H1 (cell line): ENCODE measurements around the gene LYL1. TPM values are rescaled to one million over a fixed set of nuclear protein-coding genes. Genes with fewer than 3 reads are reported as not detected.

ENCODE experiments used
- CTCF ChIA-PET: fragments of 300-600 bp; sonication (Branson Sonifier 250); formaldehyde crosslinking; loops from one replicate; lab custom pipeline; 2021; ENCODE audit not compliant: partially characterized antibody; lab: Charles Lee
- POLR2A ChIA-PET: fragments of 300-600 bp; sonication (Branson Sonifier 250); formaldehyde crosslinking; loops from one replicate; lab custom pipeline; 2021; ENCODE audit warnings: inconsistent platforms; ENCODE audit not compliant: partially characterized antibody; lab: Charles Lee
- DNase-seq, 2 experiments: peaks; one replicate each; pipeline versions ENCODE4 v3.0.0 to v3.0.0-alpha.2; 2010 to 2022; ENCODE audit warnings: low spot score in 2 of 2, low read depth in 1 of 2, mixed read lengths in 1 of 2
- FAIRE-seq: peaks from 2 replicates; lab custom pipeline; 2011; peaks lifted over from hg19 to GRCh38; lab: Jason Lieb, UNC
- H2AFZ ChIP-seq: 2 replicates; pipeline ENCODE4 v1.8.1; 2012; ENCODE audit warnings: low read length, inconsistent platforms
- H2AK5ac ChIP-seq: 2 replicates; pipeline ENCODE4 v1.6.1; 2013; ENCODE audit warnings: low read depth, low read length
- H2BK120ac ChIP-seq: replicated peaks from 2 replicates; pipeline ENCODE3; 2013; ENCODE audit warnings: low read depth, low read length, inconsistent platforms
- H2BK12ac ChIP-seq: 2 replicates; pipeline ENCODE4 v1.6.1; 2013; ENCODE audit warnings: low read depth, low read length
- H2BK15ac ChIP-seq: 2 replicates; pipeline ENCODE4 v1.6.1; 2013; ENCODE audit warnings: low read length
- H2BK20ac ChIP-seq: 2 replicates; pipeline ENCODE4 v1.6.1; 2013; ENCODE audit warnings: low read length
- H2BK5ac ChIP-seq: 2 replicates; pipeline ENCODE4 v1.6.1; 2013; ENCODE audit warnings: low read depth, low read length
- H3K14ac ChIP-seq: 2 replicates; pipeline ENCODE4 v1.6.1; 2013; ENCODE audit warnings: inconsistent platforms; ENCODE audit not compliant: insufficient read length
- H3K18ac ChIP-seq: 2 replicates; pipeline ENCODE4 v1.6.1; 2013; ENCODE audit warnings: low read length; ENCODE audit errors: extremely low read depth
- H3K23ac ChIP-seq: 2 replicates; pipeline ENCODE4 v1.6.1; 2013; ENCODE audit warnings: inconsistent platforms; ENCODE audit not compliant: insufficient read length
- H3K23me2 ChIP-seq: 2 replicates; pipeline ENCODE4 v1.6.1; 2013; ENCODE audit warnings: low read depth, low read length
- H3K27ac ChIP-seq: 2 replicates; pipeline ENCODE4 v1.6.1; 2011; ENCODE audit warnings: low read depth, low read length, inconsistent platforms
- H3K27me3 ChIP-seq, 4 experiments: replicated peaks in 1 of 4; 1 replicate in 1 of 4; 2 replicates in 3 of 4; pipeline versions ENCODE4 v1.6.1 to v1.8.1; 2011 to 2013; ENCODE audit warnings: low read length in 3 of 4, mild to moderate bottlenecking in 3 of 4, inconsistent platforms in 2 of 4, mixed read lengths in 2 of 4, moderate library complexity in 1 of 4; ENCODE audit not compliant: control insufficient read depth in 3 of 4, insufficient read depth in 3 of 4; ENCODE audit errors: extremely low read depth in 1 of 4
- H3K36me3 ChIP-seq, 4 experiments: 2 replicates each; pipeline versions ENCODE4 v1.6.1 to v1.8.1; 2011 to 2013; ENCODE audit warnings: mild to moderate bottlenecking in 4 of 4, low read length in 3 of 4, moderate library complexity in 2 of 4, control low read depth in 1 of 4, inconsistent platforms in 1 of 4; ENCODE audit not compliant: insufficient read depth in 4 of 4, control insufficient read depth in 2 of 4
- H3K4ac ChIP-seq: replicated peaks from 2 replicates; pipeline ENCODE3; 2013; ENCODE audit warnings: low read length, low read depth, mixed read lengths, inconsistent platforms; ENCODE audit not compliant: insufficient read length
- H3K4me1 ChIP-seq, 4 experiments: replicated peaks in 1 of 4; 1 replicate in 1 of 4; 2 replicates in 3 of 4; pipeline versions ENCODE4 v1.6.1 to v1.8.1; 2011 to 2013; ENCODE audit warnings: low read length in 3 of 4, inconsistent platforms in 2 of 4, mixed read lengths in 1 of 4; ENCODE audit not compliant: insufficient read depth in 4 of 4, control insufficient read depth in 3 of 4
- H3K4me2 ChIP-seq, 2 experiments: 2 replicates each; pipeline versions ENCODE4 v1.6.1 to v1.8.1; 2011 to 2013; ENCODE audit warnings: low read depth in 2 of 2, low read length in 2 of 2, control low read depth in 1 of 2, inconsistent platforms in 1 of 2, mild to moderate bottlenecking in 1 of 2; ENCODE audit not compliant: insufficient read depth in 1 of 2
- H3K4me3 ChIP-seq, 4 experiments: fragments of 200-600, 300-600 bp in 1 of 4; sonication (generic), shearing (Covaris generic), sonication (Bioruptor Twin) in 1 of 4; 2 replicates each; pipeline versions ENCODE4 v1.5.1 to v1.8.1; 2011 to 2016; ENCODE audit warnings: low read length in 4 of 4, low read depth in 3 of 4, control low read depth in 2 of 4, inconsistent platforms in 2 of 4, mild to moderate bottlenecking in 2 of 4, mixed read lengths in 1 of 4, moderate library complexity in 1 of 4; ENCODE audit not compliant: insufficient read depth in 2 of 4; ENCODE audit errors: extremely low read depth in 1 of 4
- H3K56ac ChIP-seq: replicated peaks from 2 replicates; pipeline ENCODE3; 2013; ENCODE audit warnings: low read depth, mild to moderate bottlenecking, mixed read lengths, low read length, inconsistent platforms; ENCODE audit not compliant: insufficient read length
- H3K79me1 ChIP-seq: 2 replicates; pipeline ENCODE4 v1.6.1; 2013; ENCODE audit warnings: low read depth, low read length, control low read depth
- H3K79me2 ChIP-seq, 2 experiments: 2 replicates each; pipeline versions ENCODE4 v1.6.1 to v1.8.1; 2012 to 2013; ENCODE audit warnings: low read length in 2 of 2, mild to moderate bottlenecking in 2 of 2, inconsistent platforms in 1 of 2; ENCODE audit not compliant: insufficient read depth in 2 of 2, control insufficient read depth in 1 of 2
- H3K9ac ChIP-seq, 4 experiments: replicated peaks in 1 of 4; 1 replicate in 1 of 4; 2 replicates in 3 of 4; pipeline versions ENCODE4 v1.6.1 to v1.8.1; 2011 to 2013; ENCODE audit warnings: low read depth in 3 of 4, low read length in 3 of 4, control low read depth in 2 of 4, mild to moderate bottlenecking in 2 of 4, moderate library complexity in 2 of 4, inconsistent platforms in 1 of 4; ENCODE audit errors: extremely low read depth in 1 of 4
- H3K9me3 ChIP-seq, 2 experiments: 2 replicates each; pipeline versions ENCODE4 v1.6.1 to v1.8.1; 2012 to 2013; ENCODE audit warnings: mild to moderate bottlenecking in 2 of 2, moderate library complexity in 2 of 2, control low read depth in 1 of 2, inconsistent platforms in 1 of 2, low read depth in 1 of 2, low read length in 1 of 2, mixed read lengths in 1 of 2; ENCODE audit not compliant: insufficient read depth in 2 of 2
- H4K20me1 ChIP-seq, 2 experiments: replicated peaks in 1 of 2; 2 replicates each; pipeline versions ENCODE3 to v1.8.1; 2011 to 2013; ENCODE audit warnings: inconsistent platforms in 2 of 2, low read length in 2 of 2, mild to moderate bottlenecking in 1 of 2; ENCODE audit not compliant: insufficient read depth in 2 of 2, control insufficient read depth in 1 of 2
- H4K5ac ChIP-seq: 2 replicates; pipeline ENCODE4 v1.6.1; 2013; ENCODE audit warnings: low read length, low read depth, mixed read lengths, inconsistent platforms; ENCODE audit not compliant: insufficient read length
- H4K8ac ChIP-seq: 2 replicates; pipeline ENCODE4 v1.8.0; 2013; ENCODE audit warnings: mild to moderate bottlenecking, moderate library complexity, low read length, inconsistent platforms; ENCODE audit not compliant: insufficient read depth; ENCODE audit errors: extremely low read depth
- H4K91ac ChIP-seq: replicated peaks from 2 replicates; pipeline ENCODE3; 2013; ENCODE audit warnings: low read length, mixed read lengths, inconsistent platforms; ENCODE audit not compliant: insufficient read length
- ATF2 ChIP-seq: IDR thresholded peaks from 2 replicates; pipeline ENCODE4 v1.6.1; 2012; ENCODE audit warnings: low read length, inconsistent platforms
- BRCA1 ChIP-seq: IDR thresholded peaks from 2 replicates; pipeline ENCODE4 v1.6.1; 2012; ENCODE audit warnings: low read depth, low read length, improper control_type of control experiment
- EP300 ChIP-seq, 2 experiments: IDR thresholded peaks; 1 replicate in 1 of 2; 2 replicates in 1 of 2; pipeline ENCODE4 v1.6.1; 2011 to 2012; ENCODE audit warnings: low read depth in 2 of 2, low read length in 2 of 2, mild to moderate bottlenecking in 2 of 2, borderline replicate concordance in 1 of 2, inconsistent platforms in 1 of 2, moderate library complexity in 1 of 2
- GTF2F1 ChIP-seq: IDR thresholded peaks from 2 replicates; pipeline ENCODE4 v1.6.1; 2012; ENCODE audit warnings: low read depth, low read length, improper control_type of control experiment, borderline replicate concordance
- NANOG ChIP-seq: IDR thresholded peaks from 2 replicates; pipeline ENCODE4 v1.6.1; 2011; ENCODE audit warnings: low read length, low read depth, mild to moderate bottlenecking, inconsistent platforms; ENCODE audit not compliant: insufficient read depth, poor library complexity, severe bottlenecking
- PHF8 ChIP-seq: fragments of 200-600 bp; sonication (generic); conservative IDR thresholded peaks from 2 replicates; pipeline ENCODE4 v1.7.1; 2012; ENCODE audit warnings: low read depth, mild to moderate bottlenecking, inconsistent platforms, low read length, moderate library complexity
- TEAD4 ChIP-seq: IDR thresholded peaks from 2 replicates; pipeline ENCODE4 v1.6.1; 2012; ENCODE audit warnings: low read depth, low read length, inconsistent platforms, mixed read lengths
- WGBS, 2 experiments: shearing (Covaris generic) in 1 of 2; methylation state at CpG; one replicate each; pipeline versions ENCODE4 v1.1.6 to v1.1.7; 2013 to 2015; ENCODE audit warnings: low lambda C conversion rate in 2 of 2, mixed read lengths in 2 of 2, inconsistent platforms in 1 of 2, low coverage in 1 of 2, missing lambda C conversion rate in 1 of 2; ENCODE audit not compliant: insufficient replicate concordance in 2 of 2, insufficient coverage in 1 of 2, insufficient read length in 1 of 2; ENCODE audit errors: extremely low coverage in 1 of 2, missing lambda C conversion rate in 1 of 2; 5-methylcytosine and 5-hydroxymethylcytosine counted together
- polyA plus RNA-seq, 7 experiments: library from polyadenylated mRNA; depleted of rRNA in 3 of 7; stranded (reverse) in 5 of 7; unstranded in 2 of 7; fragments of >200 nt in 5 of 7; fragments of 200-250 nt in 2 of 7; gene quantifications; 1 replicate in 5 of 7; 2 replicates in 1 of 7; 4 replicates in 1 of 7; pipeline versions ENCODE4 v1.2.1 to v1.2.3, GENCODE V29; 2011 to 2013; ENCODE audit warnings: missing spikeins in 2 of 7, mixed read lengths in 2 of 7
- total RNA-seq: library from RNA; stranded (reverse); fragmentation: NEBNext Ultra II Directional; extraction: Animal tissue kit (Norgen Biotek cat#: 25700); gene quantifications from 2 replicates; pipeline ENCODE4 v1.2.1, GENCODE V29; 2021
- TF ChIP-seq, protein P1 (sequence below): IDR thresholded peaks from 2 replicates; pipeline ENCODE4 v1.6.1; 2011; ENCODE audit warnings: low read length, improper control_type of control experiment

Gene LYL1
- total and polyA plus RNA-seq, 2 of the 8 experiments (the other 6 are each of a cell fraction or from before 2014, with no cell fraction given), result 0.58 to 0.76 TPM

GRCh38 chr19:13149628-13150186 is 47.0 kb upstream of the LYL1 start:
- Histone ChIP-seq H4K20me1 (peaks cover 7 to 16% of the 10 kb centered on the region in 2 experiments), H3K27me3 (no peaks in the 10 kb centered on the region; a peak in 1 of 7 replicates), H3K79me2 (peaks cover 17 to 42% of the 10 kb centered on the region in 2 experiments), H3K4me2 (peak overlapping the region; percentile 82 to 91), H2BK15ac (peak overlapping the region; percentile 95; the same call in 1 of the 2 replicates), H3K9me3 (no peaks in the 10 kb centered on the region), H3K23me2 (peaks cover 19% of the 10 kb centered on the region), H3K56ac (peak overlapping the region; percentile 59), H2AFZ (peak overlapping the region; percentile 18; the same call in 1 of the 2 replicates), H3K36me3 (peaks cover 0 to 10% (median 4%) of the 10 kb centered on the region in 4 experiments; a peak in 3 of 8 replicates), H2BK12ac (0 out of 2 replicates have a peak overlapping the region, but pooled peaks have one; percentile 50), H3K79me1 (peaks cover 8% of the 10 kb centered on the region), H3K4me1 (peaks cover 0 to 6% (median under 1%) of the 10 kb centered on the region in 4 experiments; a peak in 2 of 7 replicates), H3K18ac (peak overlapping the region; percentile 48; the same call in 1 of the 2 replicates), H4K91ac (peak overlapping the region; percentile 65), H3K14ac (no peak overlapping the region), H2BK5ac (0 out of 2 replicates have a peak overlapping the region, but pooled peaks have one; percentile 32), H3K4me3 (peak overlapping the region; percentile 87 to 97 (median 94)), H3K27ac (no peak overlapping the region; the same call in 1 of the 2 replicates), H3K4ac (peak overlapping the region; percentile 19), H3K23ac (no peak overlapping the region), H2BK120ac (no peak overlapping the region), H3K9ac (peak overlapping the region; percentile 35 to 62 (median 50); a peak in 6 of 7 replicates), H4K8ac (peak overlapping the region; percentile 88), H2BK20ac (no peak overlapping the region), H4K5ac (peak overlapping the region; percentile 46), H2AK5ac (no peak overlapping the region)
- POLR2A ChIA-PET, result interaction anchor here (0.9 to 9.6 kb wide), 14 partner anchors 8 to 211 kb away, joined by 3 to 530 read pairs (median 9); partner anchors contain the start of genes CALR, NACC1, RAD23A and TRMT1
- CTCF ChIA-PET, result interaction anchor here (0.7 to 2.5 kb wide), 6 partner anchors 10 to 113 kb away, joined by 3 to 5 read pairs (median 4); no protein-coding TSS in a partner anchor
- no peak for FAIRE-seq
- 2% methylated on average over 36 of the region's 46 CpGs; no CpG with 5 or more reads in 1 of the 2 experiments for WGBS, 2 experiments
- DNase-seq, result peak in 1 of 2 experiments; percentile 72
- TF ChIP-seq EP300 (IDR thresholded peaks at IDR 0.05; ENCODE audit: borderline replicate concordance in 1 of 2, low read depth in 2 of 2, low read length in 2 of 2) (no peak), PHF8 (peak; percentile 56), BRCA1 (no peak), GTF2F1 (no peak), ATF2 (no peak), NANOG (no peak), TEAD4 (no peak)
- TF ChIP-seq, protein P1, sequence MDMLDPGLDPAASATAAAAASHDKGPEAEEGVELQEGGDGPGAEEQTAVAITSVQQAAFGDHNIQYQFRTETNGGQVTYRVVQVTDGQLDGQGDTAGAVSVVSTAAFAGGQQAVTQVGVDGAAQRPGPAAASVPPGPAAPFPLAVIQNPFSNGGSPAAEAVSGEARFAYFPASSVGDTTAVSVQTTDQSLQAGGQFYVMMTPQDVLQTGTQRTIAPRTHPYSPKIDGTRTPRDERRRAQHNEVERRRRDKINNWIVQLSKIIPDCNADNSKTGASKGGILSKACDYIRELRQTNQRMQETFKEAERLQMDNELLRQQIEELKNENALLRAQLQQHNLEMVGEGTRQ, result no peak
